Keratinocyte (primary cell): Measurements from ENCODE around the gene SRGAP3. TPM values are rescaled to one million over a fixed set of nuclear protein-coding genes. Genes with fewer than 3 reads are reported as not detected.

Experiments used
- DNase-seq: peaks from one replicate; pipeline ENCODE4 v3.0.0-alpha.2; 2011; ENCODE audit warnings: low read depth, missing footprints, low spot score
- FAIRE-seq: peaks from 2 replicates; lab custom pipeline; 2011; peaks lifted over from hg19 to GRCh38; lab: Jason Lieb, UNC
- H2AFZ ChIP-seq: 2 replicates; pipeline ENCODE4 v1.6.0; 2012; ENCODE audit warnings: low read length, control low read depth, inconsistent platforms; ENCODE audit not compliant: control insufficient read depth
- H3K27ac ChIP-seq: 2 replicates; pipeline ENCODE4 v1.5.1; 2011; ENCODE audit warnings: low read length; ENCODE audit not compliant: control insufficient read depth, insufficient read depth
- H3K27me3 ChIP-seq: 3 replicates; pipeline ENCODE4 v1.6.0; 2011; ENCODE audit warnings: low read length; ENCODE audit not compliant: control insufficient read depth, insufficient read depth; ENCODE audit errors: extremely low read depth
- H3K36me3 ChIP-seq, 2 experiments: 2 replicates in 1 of 2; 3 replicates in 1 of 2; pipeline ENCODE4 v1.5.1; 2011; ENCODE audit warnings: low read length in 2 of 2, mild to moderate bottlenecking in 1 of 2; ENCODE audit not compliant: control insufficient read depth in 2 of 2, insufficient read depth in 2 of 2; ENCODE audit errors: extremely low read depth in 1 of 2
- H3K4me1 ChIP-seq: 3 replicates; pipeline ENCODE4 v1.5.1; 2011; ENCODE audit warnings: low read length; ENCODE audit not compliant: control insufficient read depth, insufficient read depth; ENCODE audit errors: extremely low read depth
- H3K4me2 ChIP-seq: 3 replicates; pipeline ENCODE4 v1.6.0; 2011; ENCODE audit warnings: low read depth, low read length; ENCODE audit not compliant: control insufficient read depth, insufficient read depth; ENCODE audit errors: extremely low read depth
- H3K4me3 ChIP-seq, 3 experiments: fragments of 200-600 bp in 1 of 3; sonication (generic) in 1 of 3; 2 replicates in 2 of 3; 3 replicates in 1 of 3; pipeline ENCODE4 v1.5.1; 2011 to 2016; ENCODE audit warnings: low read length in 3 of 3, mild to moderate bottlenecking in 3 of 3, control low read depth in 2 of 3, inconsistent platforms in 1 of 3, low read depth in 1 of 3, mixed read lengths in 1 of 3, mixed run types in 1 of 3, moderate library complexity in 1 of 3; ENCODE audit not compliant: control insufficient read depth in 2 of 3, insufficient read depth in 2 of 3; ENCODE audit errors: extremely low read depth in 1 of 3
- H3K79me2 ChIP-seq: 2 replicates; pipeline ENCODE4 v1.6.0; 2012; ENCODE audit warnings: low read length; ENCODE audit not compliant: control insufficient read depth, insufficient read depth
- H3K9ac ChIP-seq: 3 replicates; pipeline ENCODE4 v1.6.0; 2011; ENCODE audit warnings: low read length; ENCODE audit not compliant: control insufficient read depth, insufficient read depth; ENCODE audit errors: extremely low read depth
- H3K9me1 ChIP-seq: 3 replicates; pipeline ENCODE4 v1.6.0; 2011; ENCODE audit warnings: low read length; ENCODE audit not compliant: control insufficient read depth, insufficient read depth; ENCODE audit errors: extremely low read depth
- H3K9me3 ChIP-seq: 2 replicates; pipeline ENCODE4 v1.5.1; 2012; ENCODE audit warnings: low read depth, low read length; ENCODE audit not compliant: control insufficient read depth
- H4K20me1 ChIP-seq: 3 replicates; pipeline ENCODE4 v1.6.0; 2011; ENCODE audit warnings: low read length; ENCODE audit not compliant: control insufficient read depth, insufficient read depth; ENCODE audit errors: extremely low read depth
- EZH2 ChIP-seq: IDR thresholded peaks from one replicate; pipeline ENCODE4 v1.6.1; 2012; ENCODE audit warnings: inconsistent platforms, mild to moderate bottlenecking, low read length, moderate library complexity
- dilution Hi-C: fragments of 300-500 bp; cut with MboI; formaldehyde crosslinking; loops from one replicate; pipeline ENCODE4 v1.7.0; 2020; ENCODE audit warnings: low sequenced_read_pairs; ENCODE audit not compliant: extremely low pct_ligation_motif_present
- polyA plus RNA-seq, 5 experiments: library from polyadenylated mRNA; depleted of rRNA in 3 of 5; stranded (reverse) in 3 of 5; stranded (forward) in 1 of 5; unstranded in 1 of 5; fragments of >200 nt; gene quantifications; 1 replicate in 1 of 5; 2 replicates in 3 of 5; 3 replicates in 1 of 5; pipeline versions ENCODE4 v1.2.1 to v1.2.3, GENCODE V29; 2011 to 2012; ENCODE audit warnings: missing spikeins in 2 of 5, low read depth in 1 of 5, low replicate concordance in 1 of 5
- TF ChIP-seq, protein P1 (sequence below), 3 experiments: IDR thresholded peaks in 1 of 3; conservative IDR thresholded peaks in 1 of 3; optimal IDR thresholded peaks in 1 of 3; 2 replicates in 2 of 3; 3 replicates in 1 of 3; pipeline versions ENCODE3 to v1.5.1; 2011; ENCODE audit warnings: low read length in 3 of 3, mild to moderate bottlenecking in 3 of 3, moderate library complexity in 2 of 3, control low read depth in 1 of 3, inconsistent platforms in 1 of 3; ENCODE audit not compliant: insufficient read depth in 2 of 3; ENCODE audit errors: extremely low read depth in 1 of 3

SRGAP3 gene
- polyA plus RNA-seq, 1 donor (not counting 4 experiments of a cell fraction or from before 2014, with no cell fraction given): 7.2 TPM

DNA sequence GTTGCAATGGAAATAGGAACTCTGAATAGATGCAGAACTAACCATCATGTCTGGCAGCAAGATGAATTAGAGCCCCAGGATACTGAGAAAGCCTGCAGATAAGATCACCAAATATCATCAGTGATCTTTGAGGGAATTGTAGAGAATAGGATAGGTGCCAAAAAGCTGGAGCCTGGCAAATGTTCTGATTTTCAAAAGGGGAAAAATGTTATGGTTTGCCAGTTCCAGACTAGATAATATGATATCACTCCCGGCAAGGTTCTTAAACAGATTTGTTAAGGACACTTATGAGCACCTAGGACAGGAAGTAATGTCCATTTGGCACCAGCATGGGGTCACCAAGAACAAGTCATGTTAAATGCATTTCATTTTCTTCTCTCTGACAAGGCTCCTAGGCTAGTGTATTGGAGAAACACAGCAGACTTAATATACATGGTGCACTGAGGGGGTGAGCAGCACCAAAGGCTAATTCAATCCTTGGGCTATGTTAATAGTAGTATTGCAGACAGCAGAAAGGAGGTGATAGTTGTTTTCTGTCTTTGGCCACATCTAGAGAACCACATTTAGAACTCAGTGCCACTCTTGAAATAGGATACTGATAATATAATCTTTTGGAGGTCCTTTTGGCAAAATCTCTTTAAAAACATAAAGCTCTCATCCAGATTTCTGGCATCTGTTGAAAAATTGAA, 4.8 kb downstream of the SRGAP3 start:
- no peak for FAIRE-seq
- dilution Hi-C loops: no loop called here

DNA sequence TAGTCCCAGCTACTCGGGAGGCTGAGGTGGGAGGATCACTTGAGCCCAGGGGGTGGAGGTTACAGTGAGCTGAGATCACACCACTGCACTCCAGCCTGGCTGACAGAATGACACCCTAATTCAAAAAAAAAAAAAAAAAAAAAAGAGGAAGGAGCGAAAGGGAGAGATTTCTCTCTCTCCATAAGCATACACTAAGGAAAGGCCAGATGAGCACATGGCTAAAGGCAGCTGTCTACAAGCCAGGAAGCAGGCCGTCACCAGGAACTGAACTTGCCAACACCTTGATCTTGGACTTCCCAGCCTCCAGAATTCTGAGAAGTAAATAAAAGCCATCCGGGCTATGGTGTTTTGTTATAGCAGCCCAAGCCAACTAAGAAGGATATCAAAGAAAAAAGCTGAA, 7.5 kb downstream of the SRGAP3 start:
- Histone ChIP-seq H3K4me2 (no peak overlapping the region), H3K27me3 (no peaks in the 10 kb centered on the region), H3K9me1 (no peaks in the 10 kb centered on the region), H3K9me3 (no peaks in the 10 kb centered on the region), H3K9ac (no peak overlapping the region), H2AFZ (no peak overlapping the region), H3K79me2 (peaks cover 58% of the 10 kb centered on the region), H3K36me3 (peaks cover 0 to 4% of the 10 kb centered on the region in 2 experiments), H4K20me1 (no peaks in the 10 kb centered on the region), H3K4me1 (peaks cover 20% of the 10 kb centered on the region), H3K4me3 (no peak overlapping the region), H3K27ac (no peak overlapping the region)
- no peak for FAIRE-seq
- dilution Hi-C loops: no loop called here
- no peak for TF ChIP-seq EZH2
- TF ChIP-seq, protein P1, sequence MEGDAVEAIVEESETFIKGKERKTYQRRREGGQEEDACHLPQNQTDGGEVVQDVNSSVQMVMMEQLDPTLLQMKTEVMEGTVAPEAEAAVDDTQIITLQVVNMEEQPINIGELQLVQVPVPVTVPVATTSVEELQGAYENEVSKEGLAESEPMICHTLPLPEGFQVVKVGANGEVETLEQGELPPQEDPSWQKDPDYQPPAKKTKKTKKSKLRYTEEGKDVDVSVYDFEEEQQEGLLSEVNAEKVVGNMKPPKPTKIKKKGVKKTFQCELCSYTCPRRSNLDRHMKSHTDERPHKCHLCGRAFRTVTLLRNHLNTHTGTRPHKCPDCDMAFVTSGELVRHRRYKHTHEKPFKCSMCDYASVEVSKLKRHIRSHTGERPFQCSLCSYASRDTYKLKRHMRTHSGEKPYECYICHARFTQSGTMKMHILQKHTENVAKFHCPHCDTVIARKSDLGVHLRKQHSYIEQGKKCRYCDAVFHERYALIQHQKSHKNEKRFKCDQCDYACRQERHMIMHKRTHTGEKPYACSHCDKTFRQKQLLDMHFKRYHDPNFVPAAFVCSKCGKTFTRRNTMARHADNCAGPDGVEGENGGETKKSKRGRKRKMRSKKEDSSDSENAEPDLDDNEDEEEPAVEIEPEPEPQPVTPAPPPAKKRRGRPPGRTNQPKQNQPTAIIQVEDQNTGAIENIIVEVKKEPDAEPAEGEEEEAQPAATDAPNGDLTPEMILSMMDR (optimal IDR thresholded peaks at IDR 0.05 in 1 of 3, IDR thresholded peaks at IDR 0.05 in 1 of 3, conservative IDR thresholded peaks at IDR 0.05 in 1 of 3; ENCODE audit: extremely low read depth in 1 of 3, insufficient read depth in 2 of 3, low read length in 3 of 3): no peak
- no peak for DNase-seq

More for the DNA sequence above, 4.8 kb downstream of the SRGAP3 start:
- DNase-seq: no peak
- Histone ChIP-seq H3K4me1 (peaks cover 31% of the 10 kb centered on the region), H3K9me1 (no peaks in the 10 kb centered on the region), H3K79me2 (peaks cover 62% of the 10 kb centered on the region), H3K27ac (no peak overlapping the region), H4K20me1 (no peaks in the 10 kb centered on the region), H3K4me3 (no peak overlapping the region), H3K27me3 (no peaks in the 10 kb centered on the region), H3K9ac (no peak overlapping the region), H2AFZ (no peak overlapping the region), H3K36me3 (no peaks in the 10 kb centered on the region), H3K4me2 (no peak overlapping the region), H3K9me3 (no peaks in the 10 kb centered on the region)
- TF ChIP-seq, protein P1 (optimal IDR thresholded peaks at IDR 0.05 in 1 of 3, IDR thresholded peaks at IDR 0.05 in 1 of 3, conservative IDR thresholded peaks at IDR 0.05 in 1 of 3; ENCODE audit: extremely low read depth in 1 of 3, insufficient read depth in 2 of 3, low read length in 3 of 3): no peak
- TF ChIP-seq EZH2: no peak
